OCI-LY1 (cell line): ENCODE data around the gene ELMOD1.
"Not testable (repeated sequence)": the region's sequence is repeated elsewhere in the genome, so short reads cannot be mapped to it uniquely, and the experiment has no call there.

Source experiments
- H2AFZ ChIP-seq: fragments of 200-600 bp; sonication (generic), shearing (Covaris generic); 2 replicates; pipeline ENCODE4 v1.6.0; 2014; ENCODE audit warnings: antibody characterized with exemption, mild to moderate bottlenecking, low read length
- H3F3A ChIP-seq: fragments of 200-600 bp; sonication (generic), shearing (Covaris generic); 2 replicates; pipeline ENCODE4 v1.6.0; 2014; ENCODE audit warnings: mild to moderate bottlenecking, antibody characterized with exemption, low read length, moderate library complexity; ENCODE audit not compliant: insufficient read depth
- H3K27ac ChIP-seq: fragments of 200-600 bp; sonication (generic); 2 replicates; pipeline ENCODE4 v1.5.1; 2014; ENCODE audit warnings: low read length, mixed run types, mild to moderate bottlenecking, low read depth; ENCODE audit not compliant: poor library complexity, severe bottlenecking
- H3K27me3 ChIP-seq: fragments of 200-600 bp; sonication (generic); 2 replicates; pipeline ENCODE4 v1.6.0; 2014; ENCODE audit warnings: antibody characterized with exemption, mild to moderate bottlenecking, low read length, moderate library complexity; ENCODE audit not compliant: insufficient read depth
- H3K36me3 ChIP-seq: fragments of 200-600 bp; sonication (generic); 2 replicates; pipeline ENCODE4 v1.6.1; 2014; ENCODE audit warnings: mild to moderate bottlenecking, antibody characterized with exemption, low read length, moderate library complexity, mixed read lengths; ENCODE audit not compliant: insufficient read depth
- H3K4me1 ChIP-seq: fragments of 200-600 bp; sonication (generic); 2 replicates; pipeline ENCODE4 v1.5.1; 2014; ENCODE audit warnings: mild to moderate bottlenecking, low read length, moderate library complexity; ENCODE audit not compliant: insufficient read depth, severe bottlenecking
- H3K4me2 ChIP-seq: fragments of 200-600 bp; sonication (generic), shearing (Covaris generic); 2 replicates; pipeline ENCODE4 v1.6.1; 2014; ENCODE audit warnings: low read length
- H3K4me3 ChIP-seq: fragments of 200-600 bp; sonication (generic); 2 replicates; pipeline ENCODE4 v1.5.1; 2014; ENCODE audit warnings: low read length, low read depth, mild to moderate bottlenecking, mixed read lengths; ENCODE audit not compliant: poor library complexity, severe bottlenecking
- H3K79me2 ChIP-seq: fragments of 200-600 bp; shearing (Covaris generic); 2 replicates; pipeline ENCODE4 v1.6.1; 2016; ENCODE audit warnings: mixed run types, low read length, mixed read lengths; ENCODE audit not compliant: insufficient read depth
- H3K9ac ChIP-seq: fragments of 200-600 bp; sonication (generic), shearing (Covaris generic); 2 replicates; pipeline ENCODE4 v1.6.1; 2014; ENCODE audit warnings: mild to moderate bottlenecking, low read length, mixed read lengths
- H3K9me2 ChIP-seq: fragments of 200-600 bp; sonication (generic), shearing (Covaris generic); 2 replicates; pipeline ENCODE4 v1.6.1; 2014; ENCODE audit warnings: low read depth, mild to moderate bottlenecking, low read length, mixed read lengths
- H3K9me3 ChIP-seq: fragments of 200-600 bp; shearing (Covaris generic); 2 replicates; pipeline ENCODE4 v1.6.1; 2014; ENCODE audit warnings: low read length, mixed read lengths
- H4K20me1 ChIP-seq: fragments of 200-600 bp; sonication (generic), shearing (Covaris generic); 2 replicates; pipeline ENCODE4 v1.6.0; 2016; ENCODE audit warnings: mild to moderate bottlenecking, low read length; ENCODE audit not compliant: insufficient read depth
- CTCF ChIP-seq: fragments of 200-600 bp; sonication (generic), shearing (Covaris generic); IDR thresholded peaks from 2 replicates; pipeline ENCODE4 v1.5.1; 2017; ENCODE audit warnings: mild to moderate bottlenecking, antibody characterized with exemption, low read length, moderate library complexity, mixed read lengths
- EZH2 ChIP-seq: fragments of 200-600 bp; sonication (generic), shearing (Covaris generic); IDR thresholded peaks from 2 replicates; pipeline ENCODE4 v1.8.0; 2017; ENCODE audit warnings: borderline replicate concordance, mixed run types, mild to moderate bottlenecking, antibody characterized with exemption, low read length, moderate library complexity, mixed read lengths

Gene ELMOD1

GRCh38 chr11:107564877-107565218 is 26.1 kb upstream of the ELMOD1 start:
- Histone ChIP-seq H3K9me2 (no peaks in the 10 kb centered on the region), H3K9ac (peak overlapping the region; percentile 84), H3K27me3 (no peaks in the 10 kb centered on the region), H3K4me3 (peak overlapping the region; percentile 90), H3K4me2 (peak overlapping the region; percentile 91), H3K27ac (peak overlapping the region; percentile 94), H4K20me1 (no peaks in the 10 kb centered on the region), H3K36me3 (no peaks in the 10 kb centered on the region), H3F3A (no peaks in the 10 kb centered on the region), H3K79me2 (peaks cover 25% of the 10 kb centered on the region; the same call in 1 of the 2 replicates), H2AFZ (peak overlapping the region; percentile 76), H3K9me3 (no peaks in the 10 kb centered on the region), H3K4me1 (peaks cover 45% of the 10 kb centered on the region)
- TF ChIP-seq EZH2 (no peak), CTCF (no peak)

GRCh38 chr11:107565219-107565937 is 25.6 kb upstream of the ELMOD1 start, which contains the start of gene ALKBH8:
TSS of gene ALKBH8 (minus strand) at chr11:107565735. CDS start at chr11:107560893, 4,842 bp downstream.
- peaks cover 45% of the 10 kb centered on the region for H3K4me1 ChIP-seq
- no peaks in the 10 kb centered on the region for H3K9me2 ChIP-seq
- H3K4me2 ChIP-seq: peak within 1 kb of the TSS; percentile 91
- no peaks in the 10 kb centered on the region for H3K9me3 ChIP-seq
- H2AFZ ChIP-seq: peak within 1 kb of the TSS; percentile 76
- H3K36me3 ChIP-seq: no peaks in the 10 kb centered on the region
- peak within 1 kb of the TSS; percentile 84 for H3K9ac ChIP-seq
- H3K27me3 ChIP-seq: no peaks in the 10 kb centered on the region
- no peaks in the 10 kb centered on the region for H4K20me1 ChIP-seq
- peak within 1 kb of the TSS; percentile 90 for H3K4me3 ChIP-seq
- H3F3A ChIP-seq: no peaks in the 10 kb centered on the region
- TF ChIP-seq CTCF (no peak), EZH2 (no peak)
- H3K27ac ChIP-seq: peak within 1 kb of the TSS; percentile 94
- H3K79me2 ChIP-seq: peaks cover 24% of the 10 kb centered on the region; the same call in 1 of the 2 replicates

GRCh38 chr11:107565955-107566501 is 24.9 kb upstream of the ELMOD1 start:
- Histone ChIP-seq H3K4me1 (peaks cover 45% of the 10 kb centered on the region), H3K9ac (peak overlapping the region; percentile 84), H2AFZ (peak overlapping the region; percentile 76; the same call in 1 of the 2 replicates), H3K79me2 (peaks cover 19% of the 10 kb centered on the region; the same call in 1 of the 2 replicates), H3K4me3 (peak overlapping the region; percentile 90), H3K4me2 (peak overlapping the region; percentile 91), H3K27ac (peak overlapping the region; percentile 94)
- not testable (repeated sequence) for H3F3A ChIP-seq, H3K9me3 ChIP-seq, H3K36me3 ChIP-seq, H3K9me2 ChIP-seq, H4K20me1 ChIP-seq, H3K27me3 ChIP-seq
